Activated T-cell treated with anti-CD3 and anti-CD28 coated beads, Interleukin-2, amount 50 U/mL, for 4 hours (primary cell): ENCODE data around the gene DDB1. TPM values are rescaled to one million over a fixed set of nuclear protein-coding genes. Genes with fewer than 3 reads are reported as not detected.

Source experiments
- ATAC-seq, 2 donors: fragments of 200-7000 bp; cut with Tn5 transposase; one replicate each; pipeline ENCODE4 v1.10.0; 2021
- DNase-seq: peaks from one replicate; pipeline ENCODE4 v3.0.0-alpha.2; 2020
- H3K27me3 Mint-ChIP-seq: one replicate; pipeline ENCODE4 v1.8.0; 2021; ENCODE audit warnings: low read depth, mixed read lengths
- H3K36me3 Mint-ChIP-seq: one replicate; pipeline ENCODE4 v1.8.0; 2022; ENCODE audit warnings: mixed read lengths; ENCODE audit not compliant: insufficient read depth
- H3K4me1 Mint-ChIP-seq: one replicate; pipeline ENCODE4 v1.8.0; 2021; ENCODE audit warnings: low read depth, mixed read lengths
- H3K4me3 Mint-ChIP-seq: one replicate; pipeline ENCODE4 v1.8.0; 2021; ENCODE audit warnings: mild to moderate bottlenecking, moderate library complexity, mixed read lengths
- H3K9me3 Mint-ChIP-seq: one replicate; pipeline ENCODE4 v1.8.0; 2021; ENCODE audit warnings: mixed read lengths
- total RNA-seq, 3 donors: library from RNA; stranded (reverse); gene quantifications; one replicate each; pipeline ENCODE4 v1.2.1, GENCODE V29; 2021

DDB1 gene
- total RNA-seq: 100 to 1,000 TPM; 313 to 358 (median 327) TPM

- H3K36me3 Mint-ChIP-seq: peaks cover 17% of the 10 kb centered on the region
- H3K9me3 Mint-ChIP-seq: no peaks in the 10 kb centered on the region
- no peaks in the 10 kb centered on the region for H3K27me3 Mint-ChIP-seq
- H3K4me1 Mint-ChIP-seq: peaks cover 52% of the 10 kb centered on the region
- peak; percentile 97 for DNase-seq
- peak; percentile 95 for ATAC-seq
- peak within 1 kb of the TSS; percentile 92 for H3K4me3 Mint-ChIP-seq
These were observed at the start of gene DDB1, which contains the start of gene TKFC for GRCh38 chr11:61332797-61333549. TSS of gene DDB1 (minus strand) at chr11:61333105. CDS start at chr11:61332968, 137 bp downstream. TSS of gene TKFC (plus strand) at chr11:61333228. CDS start at chr11:61334729, 1,501 bp downstream.

- Mint-ChIP-seq H3K9me3 (no peaks in the 10 kb centered on the region), H3K4me3 (no peak overlapping the region), H3K36me3 (peaks cover 9% of the 10 kb centered on the region), H3K27me3 (no peaks in the 10 kb centered on the region), H3K4me1 (peaks cover 6% of the 10 kb centered on the region)
- DNase-seq (no peak), ATAC-seq (no peak)
These were observed 48.0 kb upstream of the DDB1 start for GRCh38 chr11:61380884-61381283.

GRCh38 chr11:61378713-61379313 lies 45.9 kb upstream of the DDB1 start:
- DNase-seq (no peak), ATAC-seq (no peak)
- Mint-ChIP-seq H3K36me3 (peaks cover 12% of the 10 kb centered on the region), H3K27me3 (no peaks in the 10 kb centered on the region), H3K9me3 (no peaks in the 10 kb centered on the region), H3K4me1 (no peaks in the 10 kb centered on the region), H3K4me3 (no peak overlapping the region)

GRCh38 chr11:61377461-61378160 lies 44.7 kb upstream of the DDB1 start:
- H3K36me3 Mint-ChIP-seq: peaks cover 12% of the 10 kb centered on the region

GRCh38 chr11:61375761-61376108 lies 42.8 kb upstream of the DDB1 start:
- Mint-ChIP-seq H3K4me3 (no peak overlapping the region), H3K9me3 (no peaks in the 10 kb centered on the region), H3K27me3 (no peaks in the 10 kb centered on the region), H3K36me3 (peaks cover 18% of the 10 kb centered on the region), H3K4me1 (no peaks in the 10 kb centered on the region)
- no peak for DNase-seq
- no peak for ATAC-seq

More at GRCh38 chr11:61377461-61378160, 44.7 kb upstream of the DDB1 start:
- Mint-ChIP-seq H3K4me3 (no peak overlapping the region), H3K9me3 (no peaks in the 10 kb centered on the region), H3K27me3 (no peaks in the 10 kb centered on the region), H3K4me1 (no peaks in the 10 kb centered on the region)
- ATAC-seq (no peak), DNase-seq (no peak)

- Mint-ChIP-seq H3K36me3 (peaks cover 30% of the 10 kb centered on the region), H3K9me3 (no peaks in the 10 kb centered on the region), H3K4me1 (no peaks in the 10 kb centered on the region), H3K4me3 (no peak overlapping the region), H3K27me3 (no peaks in the 10 kb centered on the region)
- DNase-seq: no peak
- ATAC-seq: no peak
These were observed 39.9 kb upstream of the DDB1 start for GRCh38 chr11:61372659-61373420.

- ATAC-seq (no peak), DNase-seq (no peak)
- Mint-ChIP-seq H3K4me1 (no peaks in the 10 kb centered on the region), H3K4me3 (no peak overlapping the region), H3K9me3 (no peaks in the 10 kb centered on the region), H3K36me3 (peaks cover 29% of the 10 kb centered on the region), H3K27me3 (no peaks in the 10 kb centered on the region)
These were observed 37.6 kb upstream of the DDB1 start for GRCh38 chr11:61370349-61371005.

GRCh38 chr11:61369372-61370348 lies 36.8 kb upstream of the DDB1 start:
- DNase-seq: no peak
- Mint-ChIP-seq H3K4me3 (no peak overlapping the region), H3K27me3 (no peaks in the 10 kb centered on the region), H3K36me3 (peaks cover 27% of the 10 kb centered on the region), H3K9me3 (no peaks in the 10 kb centered on the region), H3K4me1 (no peaks in the 10 kb centered on the region)
- no peak for ATAC-seq

- no peaks in the 10 kb centered on the region for H3K9me3 Mint-ChIP-seq
- no peaks in the 10 kb centered on the region for H3K27me3 Mint-ChIP-seq
- DNase-seq: no peak
- H3K4me1 Mint-ChIP-seq: peaks cover 4% of the 10 kb centered on the region
- H3K4me3 Mint-ChIP-seq: no peak overlapping the region
- H3K36me3 Mint-ChIP-seq: peaks cover 31% of the 10 kb centered on the region
- no peak for ATAC-seq
These were observed 35.7 kb upstream of the DDB1 start for GRCh38 chr11:61368646-61369045.

GRCh38 chr11:61367406-61367805 lies 34.5 kb upstream of the DDB1 start:
- DNase-seq (no peak), ATAC-seq (no peak)
- Mint-ChIP-seq H3K27me3 (no peaks in the 10 kb centered on the region), H3K36me3 (peaks cover 33% of the 10 kb centered on the region), H3K4me1 (peaks cover 15% of the 10 kb centered on the region), H3K4me3 (no peak overlapping the region), H3K9me3 (no peaks in the 10 kb centered on the region)

GRCh38 chr11:61364012-61364675 lies 31.2 kb upstream of the DDB1 start:
- no peaks in the 10 kb centered on the region for H3K27me3 Mint-ChIP-seq
- peaks cover 21% of the 10 kb centered on the region for H3K36me3 Mint-ChIP-seq
- no peak for ATAC-seq
- peaks cover 30% of the 10 kb centered on the region for H3K4me1 Mint-ChIP-seq
- H3K9me3 Mint-ChIP-seq: no peaks in the 10 kb centered on the region
- DNase-seq: no peak
- H3K4me3 Mint-ChIP-seq: peak overlapping the region; percentile 100

GRCh38 chr11:61362542-61362875 lies 29.6 kb upstream of the DDB1 start:
- no peaks in the 10 kb centered on the region for H3K27me3 Mint-ChIP-seq
- peaks cover 35% of the 10 kb centered on the region for H3K4me1 Mint-ChIP-seq
- ATAC-seq: peak; percentile 25 to 26

More at GRCh38 chr11:61362542-61362875, 29.6 kb upstream of the DDB1 start:
- no peaks in the 10 kb centered on the region for H3K9me3 Mint-ChIP-seq
- peak overlapping the region; percentile 100 for H3K4me3 Mint-ChIP-seq
- peak; percentile 14 for DNase-seq
- peaks cover 12% of the 10 kb centered on the region for H3K36me3 Mint-ChIP-seq
